GM18507 (cell line): ENCODE measurements around the gene USH1C.

Experiments used
- DNase-seq: peaks from one replicate; pipeline ENCODE4 v3.0.0; 2011; ENCODE audit warnings: low read depth; ENCODE audit not compliant: insufficient read length; ENCODE audit errors: extremely low spot score
- FAIRE-seq: peaks from 2 replicates; lab custom pipeline; 2011; peaks lifted over from hg19 to GRCh38; lab: Jason Lieb, UNC

USH1C gene

DNA sequence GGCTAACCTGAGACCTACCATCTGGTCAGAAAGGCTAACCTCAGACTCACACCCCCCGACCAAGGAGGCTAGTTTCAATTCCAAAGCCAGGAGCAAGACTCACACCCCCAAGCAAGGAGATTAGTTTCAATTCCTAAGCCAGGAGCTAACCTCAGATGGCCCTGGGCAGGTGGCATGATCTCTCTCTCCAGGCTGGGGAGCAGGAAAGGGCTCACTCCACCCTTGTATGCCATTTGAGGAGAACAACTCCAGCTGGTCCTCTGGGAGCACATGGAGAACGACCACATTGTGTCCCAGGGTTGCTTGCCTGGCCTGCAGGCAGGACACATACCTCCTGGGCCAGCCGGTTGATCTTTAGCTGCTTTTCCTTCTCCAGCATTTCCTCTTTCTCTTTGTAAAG is 32.6 kb downstream of the USH1C start:
- DNase-seq (no peak), FAIRE-seq (no peak)

DNA sequence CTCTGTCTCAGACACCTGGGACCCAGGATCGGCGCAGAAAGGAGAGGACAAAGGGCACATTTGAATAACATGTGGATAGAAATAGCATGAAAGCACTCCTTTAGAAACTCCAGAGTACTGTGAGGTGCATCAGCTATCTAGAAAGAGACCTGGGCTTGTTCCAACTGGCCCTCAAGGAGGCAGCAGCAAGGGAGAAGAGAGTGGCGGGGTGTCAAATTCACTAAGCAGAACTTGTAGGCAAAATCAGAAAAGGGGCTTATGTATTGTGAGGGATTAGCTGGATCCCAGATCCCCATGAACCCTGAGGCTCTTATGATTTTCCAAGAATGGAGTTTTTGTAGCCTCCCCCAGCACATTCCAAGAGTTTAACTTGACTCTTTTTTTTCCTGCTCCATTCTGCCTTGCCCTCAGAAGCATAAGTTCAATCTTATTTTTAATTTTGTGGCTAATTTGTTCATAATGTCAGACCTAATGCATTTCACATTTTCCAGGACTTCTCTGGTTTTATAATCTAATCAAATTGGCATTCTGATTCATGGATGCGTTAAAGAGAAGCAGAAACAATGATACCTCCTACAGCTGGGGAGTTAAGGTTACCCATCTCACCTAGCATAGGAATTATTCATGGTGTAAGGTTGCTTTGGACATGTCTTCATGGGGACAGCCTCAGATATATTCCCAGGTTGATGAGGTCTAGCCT is 33.6 kb downstream of the USH1C start:
- FAIRE-seq, result no peak
- no peak for DNase-seq

DNA sequence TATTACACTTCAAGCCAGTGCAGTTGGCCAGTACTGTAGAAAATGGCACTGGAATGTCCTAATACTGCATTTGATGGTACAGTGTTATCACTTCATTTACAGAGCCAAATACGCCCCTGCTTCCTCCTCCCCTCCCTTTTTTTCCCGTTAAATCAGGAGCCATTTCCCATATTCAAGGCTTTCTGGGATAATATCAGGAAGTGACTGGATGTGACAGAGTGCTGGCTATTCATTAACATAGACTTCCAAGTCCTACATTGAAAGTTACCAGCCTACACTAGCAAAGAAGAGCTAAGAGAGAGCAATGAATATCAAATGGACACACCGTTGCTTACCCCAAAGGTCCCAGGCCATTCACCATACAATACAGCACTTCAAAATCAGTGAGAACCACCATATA is 35.4 kb downstream of the USH1C start:
- no peak for DNase-seq
- FAIRE-seq, result no peak

DNA sequence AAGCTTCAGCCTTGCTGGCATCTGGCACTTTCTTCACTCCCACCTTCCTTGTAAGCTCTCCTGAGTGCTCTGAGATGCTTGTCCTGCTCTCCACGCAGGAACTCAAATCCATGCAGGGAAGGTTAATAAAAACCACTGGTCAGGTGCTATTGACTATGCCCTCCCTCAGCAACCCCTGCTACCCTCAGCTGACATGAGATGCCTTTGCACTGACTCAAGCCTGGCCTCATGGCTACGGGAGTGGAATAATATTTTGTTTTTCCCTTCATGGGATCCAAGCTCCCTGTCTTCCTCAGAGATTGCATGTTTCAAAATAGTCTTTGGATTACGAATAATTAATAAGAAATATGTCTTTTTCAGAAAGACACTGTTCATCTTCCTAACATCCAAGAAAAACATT is 35.9 kb downstream of the USH1C start:
- FAIRE-seq (no peak), DNase-seq (no peak)

DNA sequence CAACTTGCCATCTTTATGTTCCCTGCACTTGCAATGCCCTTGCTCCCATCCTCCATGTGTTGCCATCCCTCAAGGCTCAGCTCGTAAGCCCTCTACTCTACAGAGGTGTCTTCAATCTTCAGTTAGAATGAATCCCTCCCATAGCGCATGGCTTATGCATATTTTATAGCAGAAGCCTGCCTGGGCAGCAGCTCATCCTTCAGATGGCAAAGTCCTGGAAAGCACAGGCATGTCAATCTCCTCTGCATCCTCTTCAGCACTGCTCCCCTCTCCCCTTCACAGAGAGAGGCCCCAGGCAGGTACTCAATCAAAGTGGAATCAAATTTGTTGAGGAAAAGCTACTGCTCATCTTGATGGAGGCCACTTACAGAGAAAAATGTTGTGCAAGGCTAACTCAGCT is 36.4 kb downstream of the USH1C start:
- FAIRE-seq (no peak), DNase-seq (no peak)

DNA sequence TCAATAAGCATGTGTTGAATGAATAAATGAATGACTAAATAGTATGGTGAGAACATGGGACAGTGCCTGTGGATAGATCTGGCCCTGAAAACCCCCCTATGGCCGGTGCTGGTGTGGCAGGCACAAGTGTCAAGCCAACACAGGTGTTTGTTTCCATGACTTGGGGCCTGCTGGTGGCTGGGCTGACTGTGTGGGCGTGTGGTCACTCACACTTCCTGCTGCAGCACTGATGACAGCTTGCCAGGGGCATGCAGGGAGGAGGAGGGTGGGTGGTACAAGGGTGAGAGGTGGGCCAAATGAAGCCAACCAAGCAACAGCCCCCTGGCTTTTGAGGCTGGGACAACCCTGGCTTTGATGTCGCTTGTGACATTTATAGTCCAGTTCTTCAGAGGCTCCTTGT is 37.3 kb downstream of the USH1C start:
- no peak for FAIRE-seq
- DNase-seq, result no peak

DNA sequence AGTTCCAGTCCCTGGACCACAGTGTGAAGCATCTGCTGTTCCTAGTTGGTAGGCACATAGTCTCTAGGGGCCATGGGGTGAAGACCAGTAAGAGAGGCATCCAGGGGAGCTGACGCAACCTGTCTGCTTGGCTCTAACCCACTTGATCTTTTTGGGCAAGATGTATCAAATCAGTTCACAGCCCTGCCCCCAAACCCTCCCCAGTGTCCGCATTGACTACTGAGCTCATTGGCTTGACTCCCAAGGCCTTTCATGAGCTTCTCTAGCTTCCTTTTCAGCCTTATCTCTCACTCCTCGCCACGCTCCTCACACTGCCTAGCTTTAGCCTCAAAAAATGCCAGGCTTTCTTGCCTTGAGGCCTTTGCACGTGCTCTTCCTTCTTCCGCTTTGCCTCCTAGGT is 37.9 kb downstream of the USH1C start:
- FAIRE-seq (no peak), DNase-seq (no peak)

DNA sequence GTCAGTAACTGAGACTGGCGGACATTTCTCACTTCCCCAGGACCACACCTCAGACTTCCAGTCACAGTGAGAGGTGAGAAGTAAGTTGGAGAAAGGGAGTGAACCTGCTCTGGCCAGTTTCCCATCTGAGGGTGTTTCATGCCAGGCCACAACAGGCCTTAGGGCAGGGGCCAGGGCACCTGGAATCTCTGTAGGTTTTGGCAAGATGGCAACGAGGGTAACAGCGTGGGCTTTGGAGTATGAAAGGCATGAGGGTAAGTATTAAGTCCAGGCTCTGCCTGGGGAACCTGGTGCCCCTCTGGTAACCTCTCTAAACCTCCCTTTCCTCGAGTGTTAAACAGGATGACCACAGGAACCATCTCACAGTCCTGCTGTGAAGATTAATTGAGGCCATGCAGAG is 39.1 kb downstream of the USH1C start:
- FAIRE-seq (no peak), DNase-seq (no peak)

DNA sequence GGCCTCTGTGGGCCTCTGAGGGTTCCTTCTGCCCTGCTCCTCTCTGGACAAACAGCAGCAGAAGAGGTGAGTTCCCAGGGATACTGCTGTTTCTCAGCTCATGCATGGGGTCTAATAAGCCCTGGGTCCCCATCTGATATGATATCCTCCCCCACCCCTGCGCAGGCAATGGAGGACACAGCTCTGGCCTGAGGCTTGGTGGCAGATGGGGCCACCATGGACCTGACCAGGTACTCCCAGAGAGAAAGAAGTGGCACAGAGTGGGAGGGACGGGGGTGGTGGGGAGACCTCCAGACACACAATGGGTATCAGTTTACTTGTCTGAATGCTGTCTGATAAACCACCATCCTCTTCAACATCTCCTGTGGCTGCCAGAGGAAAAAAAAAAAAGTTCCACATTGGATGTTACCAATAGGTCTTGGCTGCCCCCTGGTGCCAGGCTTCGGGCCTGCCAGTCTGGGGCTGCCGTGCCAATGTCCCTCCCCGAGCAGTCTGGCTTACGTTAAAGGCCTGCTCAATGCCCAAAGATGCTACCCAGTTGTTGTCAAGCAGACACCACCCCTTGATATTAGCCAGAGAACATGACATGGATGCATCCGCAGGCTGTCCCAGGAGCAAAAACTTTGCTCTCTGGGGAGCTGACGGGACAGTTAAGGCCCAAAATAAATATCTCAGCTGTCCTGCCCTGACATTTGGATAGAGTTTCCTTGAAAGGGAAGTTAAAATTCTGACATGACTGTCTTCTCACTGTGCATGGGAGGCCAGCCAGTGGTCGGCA is 39.7 kb downstream of the USH1C start:
- peak; percentile 60 for DNase-seq
- FAIRE-seq, result peak; percentile 67

DNA sequence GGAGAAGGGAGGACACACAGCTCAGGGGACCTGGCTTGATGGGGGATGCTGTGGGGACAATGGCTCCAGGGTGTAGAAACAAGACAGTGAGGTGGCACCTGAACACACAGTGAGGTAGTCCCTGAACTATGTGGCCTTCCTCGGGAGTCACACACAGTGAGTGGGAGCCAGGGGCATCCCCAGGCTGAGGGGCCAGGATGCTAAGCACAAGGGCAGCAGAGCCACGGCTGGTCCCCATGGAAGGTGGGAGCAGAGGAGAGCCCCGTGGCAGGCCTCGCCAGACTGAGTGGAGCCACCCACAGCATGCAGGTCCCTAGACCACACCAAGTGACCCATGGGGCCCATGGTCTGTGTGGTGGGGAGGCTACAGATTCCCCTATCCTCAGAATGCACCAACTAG is 41.6 kb downstream of the USH1C start:
- no peak for FAIRE-seq

DNA sequence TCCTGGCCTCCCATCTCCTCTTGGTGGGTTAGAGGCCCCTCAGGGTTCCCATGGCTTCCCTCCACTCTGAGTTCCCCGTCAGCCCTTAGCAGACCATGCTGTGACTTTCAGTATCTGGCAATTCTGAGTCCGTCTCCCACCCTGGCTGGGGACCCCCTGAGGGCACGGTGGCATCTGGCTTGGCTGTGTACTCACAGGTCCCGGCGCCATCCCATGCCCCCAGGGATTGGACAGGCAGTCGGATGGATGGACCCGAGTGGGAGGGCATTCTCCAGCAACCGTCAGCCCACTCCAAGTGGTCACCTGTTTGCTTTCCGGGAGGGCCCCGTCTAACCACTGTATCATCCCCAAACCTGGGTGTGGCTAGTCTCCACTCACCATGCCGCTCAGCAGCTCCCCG is 43.5 kb downstream of the USH1C start:
- FAIRE-seq (no peak), DNase-seq (no peak)

More for the DNA sequence above, 41.6 kb downstream of the USH1C start:
- no peak for DNase-seq

DNA sequence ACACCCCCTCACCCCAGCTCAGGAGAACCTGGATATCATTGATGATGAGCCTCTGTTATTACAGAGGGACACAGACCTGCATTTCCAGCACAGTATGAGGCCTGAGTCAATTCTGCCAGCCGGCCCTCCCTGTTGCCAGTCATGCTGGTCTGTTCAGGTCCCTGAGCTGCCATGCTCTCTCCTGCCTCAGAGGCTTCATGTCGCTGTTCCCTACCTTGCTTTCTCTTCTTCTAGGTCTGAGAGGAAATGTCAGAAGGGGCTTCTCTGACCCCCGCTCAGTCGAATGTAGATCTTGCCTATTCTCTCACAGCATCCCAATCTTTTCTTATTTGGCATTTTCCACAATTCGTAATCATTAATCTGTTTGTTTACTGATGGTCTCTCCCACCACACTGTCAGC is 45.7 kb downstream of the USH1C start:
- DNase-seq, result no peak
- FAIRE-seq, result no peak

DNA sequence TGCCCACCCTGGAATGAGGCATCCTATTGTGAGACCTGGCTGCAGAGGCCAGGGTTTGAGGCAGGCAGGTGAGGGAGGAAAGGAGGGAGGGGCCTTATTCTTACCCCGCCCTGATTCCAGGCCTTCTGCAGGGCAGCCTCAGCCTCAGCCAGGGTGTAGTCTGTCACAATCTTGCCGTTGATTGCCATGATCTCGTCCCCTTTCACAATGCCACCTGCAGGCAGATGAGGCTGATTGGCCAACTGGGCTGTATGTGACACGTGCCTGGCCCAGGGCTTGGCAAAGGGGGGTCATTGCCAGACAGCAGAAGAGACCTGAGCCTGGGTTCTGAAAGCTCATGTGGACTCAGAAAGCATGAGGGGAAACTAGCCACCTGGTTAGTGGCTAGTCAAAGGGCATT is 46.2 kb downstream of the USH1C start:
- DNase-seq (no peak), FAIRE-seq (no peak)

DNA sequence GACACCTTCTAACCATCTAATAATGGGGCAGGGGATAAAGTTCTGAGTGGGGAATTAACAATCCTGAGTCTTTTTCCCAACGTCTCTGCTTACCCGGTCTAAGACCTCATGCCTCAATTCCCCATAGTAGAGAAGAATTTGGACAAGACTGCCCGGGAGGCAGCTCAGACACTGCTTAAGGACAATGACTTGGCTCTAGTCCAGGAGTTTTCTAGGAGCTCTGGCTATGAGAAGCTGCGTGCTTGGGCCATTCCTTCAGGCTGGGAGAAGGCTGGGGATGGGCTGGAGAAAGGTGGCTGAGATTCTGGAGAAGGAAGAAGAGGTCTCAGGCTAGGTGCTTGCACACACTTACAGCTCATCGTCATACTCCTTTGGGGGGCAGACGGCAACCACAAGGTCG is 47.8 kb downstream of the USH1C start:
- FAIRE-seq (no peak), DNase-seq (no peak)

DNA sequence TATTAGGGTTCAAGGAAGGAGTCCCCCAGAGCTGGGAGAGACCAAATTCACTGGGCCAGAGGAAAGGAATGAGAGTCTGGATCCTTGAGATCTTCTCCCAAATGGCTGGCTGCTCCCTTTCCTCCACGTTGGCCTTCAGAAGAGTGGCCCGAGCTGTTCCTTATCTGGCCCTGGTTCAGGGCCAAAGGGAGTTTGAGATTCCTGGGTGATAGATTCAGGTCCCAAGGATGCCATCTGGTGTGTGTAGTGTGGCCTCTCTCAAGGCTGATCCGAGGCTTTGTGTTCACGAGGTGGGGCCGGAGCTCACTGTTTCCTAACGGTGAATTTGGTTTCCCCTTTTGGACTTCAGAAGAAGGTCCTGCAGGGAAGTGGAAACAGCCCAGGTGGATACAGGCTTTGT is 50.2 kb downstream of the USH1C start:
- no peak for FAIRE-seq

DNA sequence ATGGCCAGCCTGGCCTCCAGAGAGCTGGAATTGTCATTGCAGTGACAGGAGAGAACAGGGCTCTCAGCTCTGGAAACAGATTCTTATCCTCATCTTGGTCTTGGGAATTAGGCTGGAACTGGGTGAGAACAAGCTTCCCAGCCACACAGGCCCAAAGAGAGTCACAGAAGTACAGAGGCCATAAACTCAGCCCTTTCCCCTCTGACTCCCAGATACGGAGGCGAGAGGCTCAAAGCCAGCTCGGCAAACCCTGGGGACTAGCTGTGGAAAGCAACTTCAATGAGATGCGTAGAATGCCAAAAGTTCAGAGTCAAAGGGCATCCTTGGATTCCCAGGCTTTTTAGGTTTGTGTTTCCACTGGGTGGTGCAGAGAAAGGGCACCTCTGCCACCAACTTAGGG is 53.3 kb downstream of the USH1C start:
- no peak for DNase-seq
- FAIRE-seq, result no peak

More for the DNA sequence above, 50.2 kb downstream of the USH1C start:
- DNase-seq, result no peak

DNA sequence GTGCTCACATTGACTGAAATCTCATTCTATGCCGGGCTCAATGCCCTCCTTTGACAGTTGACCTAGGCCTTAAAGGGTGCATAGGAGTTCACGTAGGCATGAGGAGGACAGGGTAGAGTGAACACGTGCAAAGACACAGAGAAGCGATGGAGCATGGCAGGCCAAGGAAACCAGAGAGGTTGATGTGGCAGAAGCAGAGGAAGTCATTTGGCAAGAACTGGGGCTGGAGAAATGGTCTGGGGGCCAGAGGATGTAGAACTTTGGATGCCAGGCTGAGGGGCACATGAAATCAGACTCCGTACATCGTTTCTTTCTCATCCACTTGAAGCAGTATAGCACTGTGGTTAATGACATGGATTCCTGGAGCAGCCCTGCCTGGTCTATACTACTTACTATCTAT is 54.0 kb downstream of the USH1C start:
- FAIRE-seq, result no peak

DNA sequence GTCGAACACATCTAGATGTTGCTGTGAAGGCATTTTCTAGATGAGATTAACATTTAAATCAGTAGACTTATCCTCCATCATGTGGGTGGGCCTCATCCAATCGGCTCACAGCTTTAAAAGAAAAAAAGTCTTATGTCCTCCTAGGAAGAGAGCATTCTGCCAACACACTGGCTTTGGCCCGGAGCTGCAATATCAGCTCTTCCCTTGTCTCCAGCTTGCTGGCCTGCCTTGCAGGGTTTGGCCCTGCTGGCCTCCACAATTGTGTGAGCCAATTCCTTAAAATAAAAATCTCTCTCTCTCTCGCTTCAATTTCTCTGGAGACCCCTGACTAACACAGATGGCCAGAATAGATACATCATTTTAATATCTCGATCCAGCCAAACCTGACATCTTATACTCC is 54.5 kb downstream of the USH1C start:
- DNase-seq (no peak), FAIRE-seq (no peak)

More for the DNA sequence above, 54.0 kb downstream of the USH1C start:
- DNase-seq, result no peak

DNA sequence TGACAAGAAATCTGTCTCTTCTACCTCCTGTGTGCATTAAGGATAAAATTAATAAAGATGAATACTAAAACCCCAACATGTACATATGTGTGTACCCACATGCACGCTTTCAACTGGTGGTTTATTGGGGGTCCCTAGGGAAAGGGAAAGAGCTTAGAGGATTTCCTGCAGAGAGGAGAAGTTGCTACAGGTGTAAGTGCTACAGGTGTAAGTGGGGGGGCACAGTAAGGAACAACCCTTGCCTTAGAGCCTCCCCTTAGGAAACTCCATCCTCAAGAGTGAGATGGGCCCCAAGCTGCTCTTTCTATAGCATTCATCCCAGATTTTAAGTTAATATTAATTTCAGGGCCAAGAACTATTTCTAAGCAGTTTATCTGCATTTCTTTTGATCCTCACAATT is 55.7 kb downstream of the USH1C start:
- DNase-seq (no peak), FAIRE-seq (no peak)

DNA sequence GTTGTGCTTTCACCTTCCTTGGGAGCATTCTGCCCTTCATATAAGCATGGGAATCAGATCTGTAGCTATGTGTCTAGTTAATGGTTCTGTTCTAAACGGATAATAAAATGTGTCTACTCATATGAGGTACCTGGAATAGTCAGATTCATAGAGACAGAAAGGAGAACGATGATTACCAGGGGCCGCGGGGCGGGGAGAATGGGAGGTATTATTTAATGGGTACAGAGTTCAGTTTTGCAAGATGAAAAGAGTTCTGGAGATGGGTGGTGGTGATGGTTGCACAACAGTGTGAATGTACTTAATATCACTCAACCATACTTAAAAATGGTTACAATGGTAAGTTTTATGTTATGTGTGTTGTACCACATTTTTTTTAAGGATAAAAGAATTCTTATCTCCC is 57.6 kb downstream of the USH1C start:
- no peak for FAIRE-seq

DNA sequence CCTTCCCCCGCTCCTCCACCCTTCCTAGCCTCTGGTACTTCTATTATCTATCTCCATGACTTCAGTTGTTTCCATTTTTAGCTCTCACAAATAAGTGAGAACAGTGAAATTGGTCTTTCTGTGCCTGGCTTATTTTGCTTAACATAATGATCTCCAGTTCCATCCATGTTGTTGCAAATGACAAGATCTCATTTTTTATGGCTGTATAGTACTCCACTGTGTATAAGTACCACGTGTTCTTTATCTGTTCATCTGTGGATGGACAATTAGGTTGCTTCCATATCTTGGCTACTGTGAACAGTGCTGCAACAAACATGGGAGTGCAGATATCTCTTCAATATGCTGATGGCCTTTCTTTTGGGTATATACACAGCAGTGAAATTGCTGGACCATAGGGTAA is 60.7 kb downstream of the USH1C start:
- no peak for FAIRE-seq
- no peak for DNase-seq

More for the DNA sequence above, 57.6 kb downstream of the USH1C start:
- DNase-seq, result no peak
